GM12892 (cell line): ENCODE data around the gene COG8.

Experiments used
- POLR2A ChIP-seq: IDR thresholded peaks from 2 replicates; pipeline ENCODE4 v1.6.1; 2011; ENCODE audit warnings: low read depth, low read length, control low read depth
- POLR2AphosphoS5 ChIP-seq: IDR thresholded peaks from 2 replicates; pipeline ENCODE4 v1.6.1; 2011; ENCODE audit warnings: low read depth, low read length, control low read depth
- TAF1 ChIP-seq: IDR thresholded peaks from 2 replicates; pipeline ENCODE4 v1.6.1; 2011; ENCODE audit warnings: low read depth, mild to moderate bottlenecking, control low read depth, low read length, borderline replicate concordance

DNA sequence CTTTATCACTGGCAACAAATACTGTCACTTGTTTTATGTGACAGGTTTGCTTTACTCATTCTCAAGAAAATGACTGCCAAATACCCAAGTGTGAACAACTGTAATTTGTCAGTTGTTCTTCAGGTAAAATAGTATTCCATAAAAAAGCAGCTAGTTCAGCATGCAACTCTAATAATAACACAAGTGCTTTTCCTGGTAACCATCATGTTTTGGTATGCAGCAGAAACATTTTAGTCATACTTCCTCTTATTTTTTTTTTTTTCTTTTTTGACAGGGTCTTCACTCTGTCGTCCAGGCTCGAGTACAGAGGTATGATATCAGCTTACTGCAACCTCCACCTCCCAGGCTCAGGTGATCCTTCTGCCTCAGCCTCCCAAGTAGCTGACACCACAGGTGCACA, 41.9 kb upstream of the COG8 start:
- TF ChIP-seq POLR2A: no peak
- TF ChIP-seq POLR2AphosphoS5: no peak
- TF ChIP-seq TAF1: no peak
